Measurements from ENCODE around the gene BLID. TPM values are rescaled to one million over a fixed set of nuclear protein-coding genes. Genes with fewer than 3 reads are reported as not detected.

The BLID gene
- polyA plus RNA-seq (2011; rRNA removed): 0.16 and 0.37 TPM in 2 replicates
- 10.3 and 14.2 TPM in 2 replicates for polyA minus RNA-seq (2011; rRNA and poly(A)+ RNA removed)

- CTCF ChIA-PET: interaction anchor here (0.9 to 3.5 kb wide), 8 partner anchors 10 to 178 kb away, joined by 3 to 16 read pairs (median 3); no protein-coding TSS in a partner anchor
- POLR2A ChIA-PET: no interaction called here
- H3K27me3 ChIP-seq (ENCODE audit: control insufficient read depth, insufficient read depth, low read length): no peaks in the 10 kb centered on the region
- no peak within 1 kb of the TSS for H3K4me3 ChIP-seq (ENCODE audit: low read depth, low read length)
- H3K36me3 ChIP-seq (ENCODE audit: control insufficient read depth, insufficient read depth, low read length): peaks cover 5% of the 10 kb centered on the region
- peak; percentile 64 for TF ChIP-seq CTCF (IDR thresholded peaks at IDR 0.05; ENCODE audit: insufficient read depth, low read depth, low read length)
- DNase-seq (ENCODE audit: low read depth): no peak
Observed at GRCh38 chr11:122115524-122116379, at the start of gene BLID. Gene BLID (minus strand): TSS chr11:122116215. CDS start chr11:122115922, 293 bp downstream.

- Histone ChIP-seq H3K4me3 (ENCODE audit: low read depth, low read length) (no peak overlapping the region), H3K36me3 (ENCODE audit: control insufficient read depth, insufficient read depth, low read length) (0 out of 2 replicates have a peak, but pooled peaks cover 2% of the 10 kb centered on the region), H3K27me3 (ENCODE audit: control insufficient read depth, insufficient read depth, low read length) (no peaks in the 10 kb centered on the region)
- ChIA-PET CTCF (interaction anchor here (0.7 to 1.3 kb wide), 2 partner anchors 39 to 56 kb away, joined by 3 read pairs; no protein-coding TSS in a partner anchor), POLR2A (no interaction called here)
- peak; percentile 61 for DNase-seq (ENCODE audit: low read depth)
- TF ChIP-seq CTCF (IDR thresholded peaks at IDR 0.05; ENCODE audit: insufficient read depth, low read depth, low read length): no peak
Observed at GRCh38 chr11:122163053-122163819, 47.2 kb upstream of the BLID start.

GRCh38 chr11:122162095-122162494, 46.1 kb upstream of the BLID start:
- Histone ChIP-seq H3K27me3 (ENCODE audit: control insufficient read depth, insufficient read depth, low read length) (no peaks in the 10 kb centered on the region), H3K36me3 (ENCODE audit: control insufficient read depth, insufficient read depth, low read length) (peaks cover 3% of the 10 kb centered on the region), H3K4me3 (ENCODE audit: low read depth, low read length) (no peak overlapping the region)
- CTCF ChIA-PET: interaction anchor here (0.7 to 1.7 kb wide), 4 partner anchors 26 to 62 kb away, joined by 3 to 6 read pairs (median 3); no protein-coding TSS in a partner anchor
- no peak for TF ChIP-seq CTCF (IDR thresholded peaks at IDR 0.05; ENCODE audit: insufficient read depth, low read depth, low read length)
- POLR2A ChIA-PET: interaction anchor here (0.5 to 0.6 kb wide), 2 partner anchors 61 to 126 kb away, joined by 3 to 15 read pairs; no protein-coding TSS in a partner anchor
- no peak for DNase-seq (ENCODE audit: low read depth)

- no peak for DNase-seq (ENCODE audit: low read depth)
- Histone ChIP-seq H3K4me3 (ENCODE audit: low read depth, low read length) (no peak overlapping the region), H3K36me3 (ENCODE audit: control insufficient read depth, insufficient read depth, low read length) (peaks cover 4% of the 10 kb centered on the region), H3K27me3 (ENCODE audit: control insufficient read depth, insufficient read depth, low read length) (no peaks in the 10 kb centered on the region)
- TF ChIP-seq CTCF (IDR thresholded peaks at IDR 0.05; ENCODE audit: insufficient read depth, low read depth, low read length): no peak
- CTCF ChIA-PET: interaction anchor here (0.6 to 1.7 kb wide), 3 partner anchors 25 to 430 kb away, joined by 3 to 6 read pairs (median 3); no protein-coding TSS in a partner anchor
- POLR2A ChIA-PET: no interaction called here
Observed at GRCh38 chr11:122160841-122161590, 45.0 kb upstream of the BLID start.

Measured in BJ (cell line).